B cell (primary cell): ENCODE measurements around the gene DNTTIP2. TPM values are rescaled to one million over a fixed set of nuclear protein-coding genes. Genes with fewer than 3 reads are reported as not detected.

Source experiments
- ATAC-seq: fragments of 200-7000 bp; cut with Tn5 transposase; one replicate; pipeline ENCODE4 v1.10.0; 2021; ENCODE audit warnings: low read depth, mild to moderate bottlenecking, moderate number of reproducible peaks, moderate library complexity
- CTCF ChIA-PET: fragments of 350-600 bp; sonication (Branson Sonifier 250); formaldehyde crosslinking; loops from one replicate; lab custom pipeline; 2021; ENCODE audit warnings: antibody characterized with exemption, inconsistent platforms; lab: Charles Lee
- POLR2A ChIA-PET: fragments of 350-600 bp; sonication (Branson Sonifier 250); formaldehyde crosslinking; loops from one replicate; lab custom pipeline; 2021; ENCODE audit warnings: antibody characterized with exemption; lab: Charles Lee
- DNase-seq: peaks from one replicate; pipeline ENCODE4 v3.0.0; 2013
- H2AFZ ChIP-seq: 2 replicates; pipeline ENCODE4 v1.6.1; 2012; ENCODE audit warnings: mild to moderate bottlenecking, low read depth, low read length; ENCODE audit not compliant: insufficient read depth, poor library complexity, severe bottlenecking
- H3K27ac ChIP-seq, 2 donors: 1 replicate in 1 of 2; 2 replicates in 1 of 2; pipeline ENCODE4 v1.5.1; 2012 to 2013; ENCODE audit warnings: low read length in 2 of 2, mild to moderate bottlenecking in 2 of 2, moderate library complexity in 1 of 2
- H3K27me3 ChIP-seq, 4 experiments: fragments of 200-600 bp in 1 of 4; sonication (generic) in 1 of 4; replicated peaks in 1 of 4; 1 replicate in 2 of 4; 2 replicates in 2 of 4; pipeline versions ENCODE4 v1.6.1 to v1.7.0; 2013 to 2016; ENCODE audit warnings: low read length in 3 of 4, mild to moderate bottlenecking in 2 of 4, mixed read lengths in 1 of 4, moderate library complexity in 1 of 4; ENCODE audit not compliant: insufficient read depth in 4 of 4, control insufficient read depth in 3 of 4; ENCODE audit errors: control extremely low read depth in 1 of 4
- H3K36me3 ChIP-seq, 2 experiments: replicated peaks in 1 of 2; 1 replicate in 1 of 2; 2 replicates in 1 of 2; pipeline versions ENCODE4 v1.6.1 to v1.7.1; 2013; ENCODE audit warnings: low read length in 1 of 2; ENCODE audit not compliant: insufficient read depth in 2 of 2, control insufficient read depth in 1 of 2; ENCODE audit errors: control extremely low read depth in 1 of 2, extremely low read depth in 1 of 2
- H3K4me1 ChIP-seq, 2 donors: fragments of 200-600 bp in 1 of 2; sonication (generic) in 1 of 2; 1 replicate in 1 of 2; 2 replicates in 1 of 2; pipeline versions ENCODE4 v1.5.1 to v1.6.1; 2013 to 2017; ENCODE audit warnings: low read length in 2 of 2; ENCODE audit not compliant: control insufficient read depth in 2 of 2, insufficient read depth in 2 of 2
- H3K4me2 ChIP-seq: replicated peaks from 2 replicates; pipeline ENCODE3; 2012; ENCODE audit warnings: mild to moderate bottlenecking, low read depth, low read length; ENCODE audit not compliant: poor library complexity, severe bottlenecking
- H3K4me3 ChIP-seq, 5 experiments: fragments of 200-600 bp in 1 of 5; sonication (generic) in 1 of 5; 1 replicate in 3 of 5; 2 replicates in 2 of 5; pipeline versions ENCODE4 v1.5.1 to v1.7.0; 2011 to 2016; ENCODE audit warnings: low read length in 4 of 5, mild to moderate bottlenecking in 4 of 5, low read depth in 2 of 5, control low read depth in 1 of 5, moderate library complexity in 1 of 5; ENCODE audit not compliant: insufficient read depth in 1 of 5; ENCODE audit errors: control extremely low read depth in 1 of 5, extremely low read depth in 1 of 5
- H3K79me2 ChIP-seq: fragments of 200-600 bp; sonication (generic); one replicate; pipeline ENCODE4 v1.6.0; 2016; ENCODE audit warnings: low read length; ENCODE audit not compliant: control insufficient read depth, insufficient read depth
- H3K9ac ChIP-seq: fragments of 200-600 bp; sonication (generic); 2 replicates; pipeline ENCODE4 v1.6.1; 2017; ENCODE audit warnings: mild to moderate bottlenecking, low read length, moderate library complexity
- H3K9me3 ChIP-seq, 3 donors: one replicate each; pipeline versions ENCODE4 v1.6.1 to v1.7.1; 2013; ENCODE audit warnings: low read length in 2 of 3; ENCODE audit not compliant: control insufficient read depth in 2 of 3, insufficient read depth in 1 of 3; ENCODE audit errors: control extremely low read depth in 1 of 3
- H4K20me1 ChIP-seq: 2 replicates; pipeline ENCODE4 v1.6.0; 2012; ENCODE audit warnings: mild to moderate bottlenecking, low read length; ENCODE audit not compliant: insufficient read depth, control insufficient read depth, poor library complexity, severe bottlenecking
- H3K27ac Mint-ChIP-seq: one replicate; pipeline ENCODE4 v1.8.0; 2021; ENCODE audit warnings: mixed read lengths
- H3K27me3 Mint-ChIP-seq: one replicate; pipeline ENCODE4 v1.8.0; 2021; ENCODE audit warnings: mixed read lengths
- H3K4me1 Mint-ChIP-seq: one replicate; pipeline ENCODE4 v1.8.0; 2021; ENCODE audit warnings: mixed read lengths
- H3K4me3 Mint-ChIP-seq: one replicate; pipeline ENCODE4 v1.8.0; 2021; ENCODE audit warnings: mixed read lengths
- H3K9me3 Mint-ChIP-seq: one replicate; pipeline ENCODE4 v1.8.0; 2022; ENCODE audit warnings: mixed read lengths; ENCODE audit not compliant: insufficient read depth
- EZH2 ChIP-seq: IDR thresholded peaks from 2 replicates; pipeline ENCODE4 v1.6.1; 2012; ENCODE audit warnings: borderline replicate concordance, low read depth, mild to moderate bottlenecking, moderate library complexity, low read length; ENCODE audit not compliant: insufficient read depth, poor library complexity, severe bottlenecking
- WGBS: methylation state at CpG from one replicate; pipeline ENCODE4 v1.1.5; 2013; ENCODE audit warnings: missing lambda C conversion rate; ENCODE audit not compliant: insufficient coverage; 5-methylcytosine and 5-hydroxymethylcytosine counted together
- intact Hi-C: fragments of 100-400 bp; cut with micrococcal nuclease; formaldehyde crosslinking; loops from one replicate; pipeline ENCODE4 v1.10.0; 2022
- polyA plus RNA-seq: library from polyadenylated mRNA; depleted of rRNA; stranded (reverse); fragments of >200 nt; gene quantifications from 2 replicates; pipeline ENCODE4 v1.2.3, GENCODE V29; 2012
- total RNA-seq, 2 donors: library from RNA; stranded (reverse); fragments of 120-200 nt in 1 of 2; gene quantifications; 1 replicate in 1 of 2; 2 replicates in 1 of 2; pipeline versions ENCODE4 v1.2.3 to v1.2.4, GENCODE V29; 2013 to 2022
- TF ChIP-seq, protein P1 (sequence below): fragments of 200-600 bp; IDR thresholded peaks from one replicate; pipeline ENCODE4 v1.8.0; 2022; ENCODE audit warnings: antibody characterized with exemption, mild to moderate bottlenecking

DNTTIP2 gene
- total and polyA plus RNA-seq, 2 donors (not counting 1 experiment from before 2014, with no cell fraction given) = 13.6 to 62.1 TPM

- H3K27me3 Mint-ChIP-seq = no peaks in the 10 kb centered on the region
- intact Hi-C loops = loop anchor here (10.0 kb wide), 1 partner anchor 513 kb away; no protein-coding TSS in a partner anchor
- TF ChIP-seq, protein P1, sequence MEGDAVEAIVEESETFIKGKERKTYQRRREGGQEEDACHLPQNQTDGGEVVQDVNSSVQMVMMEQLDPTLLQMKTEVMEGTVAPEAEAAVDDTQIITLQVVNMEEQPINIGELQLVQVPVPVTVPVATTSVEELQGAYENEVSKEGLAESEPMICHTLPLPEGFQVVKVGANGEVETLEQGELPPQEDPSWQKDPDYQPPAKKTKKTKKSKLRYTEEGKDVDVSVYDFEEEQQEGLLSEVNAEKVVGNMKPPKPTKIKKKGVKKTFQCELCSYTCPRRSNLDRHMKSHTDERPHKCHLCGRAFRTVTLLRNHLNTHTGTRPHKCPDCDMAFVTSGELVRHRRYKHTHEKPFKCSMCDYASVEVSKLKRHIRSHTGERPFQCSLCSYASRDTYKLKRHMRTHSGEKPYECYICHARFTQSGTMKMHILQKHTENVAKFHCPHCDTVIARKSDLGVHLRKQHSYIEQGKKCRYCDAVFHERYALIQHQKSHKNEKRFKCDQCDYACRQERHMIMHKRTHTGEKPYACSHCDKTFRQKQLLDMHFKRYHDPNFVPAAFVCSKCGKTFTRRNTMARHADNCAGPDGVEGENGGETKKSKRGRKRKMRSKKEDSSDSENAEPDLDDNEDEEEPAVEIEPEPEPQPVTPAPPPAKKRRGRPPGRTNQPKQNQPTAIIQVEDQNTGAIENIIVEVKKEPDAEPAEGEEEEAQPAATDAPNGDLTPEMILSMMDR = no peak
- no peak for TF ChIP-seq EZH2
- CTCF ChIA-PET = interaction anchor here (0.7 to 17.3 kb wide), 7 partner anchors 20 to 371 kb away, joined by 3 to 858 read pairs (median 3); partner anchors contain the start of gene FNBP1L
- H3K4me2 ChIP-seq = no peak overlapping the region
- H4K20me1 ChIP-seq = no peaks in the 10 kb centered on the region
- peaks cover 17% of the 10 kb centered on the region for H3K4me1 Mint-ChIP-seq
- H3K27ac Mint-ChIP-seq = peak overlapping the region; percentile 23
- peak overlapping the region in 1 of 2 donors; percentile 18 for H3K27ac ChIP-seq
- no peak overlapping the region for H3K4me3 ChIP-seq
- DNase-seq (peak; percentile 31), ATAC-seq (no peak)
- H3K79me2 ChIP-seq = no peaks in the 10 kb centered on the region
- H3K27me3 ChIP-seq = no peaks in the 10 kb centered on the region
- peaks cover 14 to 22% of the 10 kb centered on the region in 2 donors for H3K4me1 ChIP-seq
- WGBS = 64% methylated on average over 6 of the region's 12 CpGs
- no peaks in the 10 kb centered on the region for H3K36me3 ChIP-seq
- peak overlapping the region; percentile 8 for H2AFZ ChIP-seq
- POLR2A ChIA-PET = no interaction called here
- no peaks in the 10 kb centered on the region for H3K9me3 Mint-ChIP-seq
- no peak overlapping the region for H3K4me3 Mint-ChIP-seq
- H3K9me3 ChIP-seq = no peaks in the 10 kb centered on the region
- no peak overlapping the region for H3K9ac ChIP-seq
Observed at GRCh38 chr1:93817819-93818569, 61.0 kb downstream of the DNTTIP2 start.
